Subcutaneous abdominal adipose tissue (tissue), 5 donors: ENCODE data around the gene PITPNM3.

Experiments
- H3K27ac ChIP-seq: one replicate; pipeline ENCODE4 v1.7.0; 2013; ENCODE audit warnings: low read depth, mild to moderate bottlenecking, inconsistent platforms, low read length, moderate library complexity
- H3K27me3 ChIP-seq, 5 donors: one replicate each; pipeline ENCODE4 v1.7.0; 2013; ENCODE audit warnings: low read length in 5 of 5, inconsistent platforms in 1 of 5; ENCODE audit not compliant: control insufficient read depth in 5 of 5, insufficient read depth in 4 of 5
- H3K36me3 ChIP-seq, 5 donors: one replicate each; pipeline ENCODE4 v1.7.0; 2013; ENCODE audit warnings: low read length in 5 of 5; ENCODE audit not compliant: control insufficient read depth in 5 of 5, insufficient read depth in 5 of 5
- H3K4me1 ChIP-seq, 5 donors: one replicate each; pipeline ENCODE4 v1.7.0; 2013; ENCODE audit warnings: low read length in 5 of 5, mild to moderate bottlenecking in 3 of 5, moderate library complexity in 1 of 5; ENCODE audit not compliant: control insufficient read depth in 5 of 5, insufficient read depth in 5 of 5
- H3K4me3 ChIP-seq, 5 donors: one replicate each; pipeline ENCODE4 v1.7.0; 2013; ENCODE audit warnings: low read length in 5 of 5, low read depth in 1 of 5
- H3K9ac ChIP-seq, 5 donors: one replicate each; pipeline ENCODE4 v1.7.0; 2013; ENCODE audit warnings: low read length in 5 of 5, mild to moderate bottlenecking in 4 of 5, moderate library complexity in 3 of 5
- H3K9me3 ChIP-seq, 5 donors: one replicate each; pipeline ENCODE4 v1.7.0; 2013; ENCODE audit warnings: low read length in 5 of 5; ENCODE audit not compliant: control insufficient read depth in 5 of 5
- donor health status: healthy.
- donor health status: healthy.
- donor health status: healthy.
- donor health status: healthy.
- donor health status: healthy.

PITPNM3 gene

GRCh38 chr17:6477831-6478383 lies 78.4 kb downstream of the PITPNM3 start:
- H3K27me3 ChIP-seq, result peaks cover 3 to 8% (median 5%) of the 10 kb centered on the region in 5 donors
- no peak overlapping the region for H3K9ac ChIP-seq
- H3K4me1 ChIP-seq, result peaks cover 0 to 2% (median 0%) of the 10 kb centered on the region in 5 donors
- no peak overlapping the region for H3K27ac ChIP-seq
- H3K4me3 ChIP-seq, result no peak overlapping the region
- H3K9me3 ChIP-seq, result no peaks in the 10 kb centered on the region
- no peaks in the 10 kb centered on the region for H3K36me3 ChIP-seq

- no peaks in the 10 kb centered on the region for H3K36me3 ChIP-seq
- H3K27me3 ChIP-seq, result peaks cover 3 to 8% (median 5%) of the 10 kb centered on the region in 5 donors
- peaks cover 0 to 2% (median 0%) of the 10 kb centered on the region in 5 donors for H3K4me1 ChIP-seq
- no peak overlapping the region for H3K4me3 ChIP-seq
- H3K9ac ChIP-seq, result no peak overlapping the region
- H3K9me3 ChIP-seq, result no peaks in the 10 kb centered on the region
- H3K27ac ChIP-seq, result no peak overlapping the region
Measured at GRCh38 chr17:6476810-6477179, 79.6 kb downstream of the PITPNM3 start.

- no peak overlapping the region for H3K4me3 ChIP-seq
- no peaks in the 10 kb centered on the region for H3K36me3 ChIP-seq
- no peak overlapping the region for H3K9ac ChIP-seq
- H3K27ac ChIP-seq, result no peak overlapping the region
- H3K27me3 ChIP-seq, result peaks cover 3 to 6% (median 5%) of the 10 kb centered on the region in 5 donors
- no peaks in the 10 kb centered on the region for H3K9me3 ChIP-seq
- peaks cover 0 to 2% (median 0%) of the 10 kb centered on the region in 5 donors for H3K4me1 ChIP-seq
Measured at GRCh38 chr17:6476076-6476809, 80.1 kb downstream of the PITPNM3 start.

- H3K27me3 ChIP-seq, result peaks cover 0 to 3% (median 2%) of the 10 kb centered on the region in 5 donors
- H3K36me3 ChIP-seq, result no peaks in the 10 kb centered on the region
- H3K27ac ChIP-seq, result no peak overlapping the region
- no peaks in the 10 kb centered on the region for H3K9me3 ChIP-seq
- peaks cover 0 to 2% (median 0%) of the 10 kb centered on the region in 5 donors for H3K4me1 ChIP-seq
- no peak overlapping the region for H3K9ac ChIP-seq
- H3K4me3 ChIP-seq, result no peak overlapping the region
Measured at GRCh38 chr17:6475411-6475810, 80.9 kb downstream of the PITPNM3 start.

- Histone ChIP-seq H3K27me3 (peaks cover 0 to 3% (median 2%) of the 10 kb centered on the region in 5 donors), H3K4me1 (no peaks in the 10 kb centered on the region), H3K9me3 (no peaks in the 10 kb centered on the region), H3K4me3 (no peak overlapping the region), H3K9ac (no peak overlapping the region), H3K27ac (no peak overlapping the region), H3K36me3 (no peaks in the 10 kb centered on the region)
Measured at GRCh38 chr17:6474906-6475305, 81.4 kb downstream of the PITPNM3 start.

GRCh38 chr17:6474376-6474775 lies 82.0 kb downstream of the PITPNM3 start:
- no peaks in the 10 kb centered on the region for H3K9me3 ChIP-seq
- peaks cover 0 to 3% (median under 1%) of the 10 kb centered on the region in 5 donors for H3K27me3 ChIP-seq
- no peak overlapping the region for H3K27ac ChIP-seq
- no peak overlapping the region for H3K4me3 ChIP-seq
- no peaks in the 10 kb centered on the region for H3K4me1 ChIP-seq
- H3K9ac ChIP-seq, result no peak overlapping the region
- no peaks in the 10 kb centered on the region for H3K36me3 ChIP-seq

GRCh38 chr17:6473128-6473767 lies 83.1 kb downstream of the PITPNM3 start:
- Histone ChIP-seq H3K36me3 (no peaks in the 10 kb centered on the region), H3K4me1 (no peaks in the 10 kb centered on the region), H3K4me3 (no peak overlapping the region), H3K9ac (no peak overlapping the region), H3K27me3 (peaks cover 0 to 4% (median 0%) of the 10 kb centered on the region in 5 donors), H3K27ac (no peak overlapping the region), H3K9me3 (no peaks in the 10 kb centered on the region)

GRCh38 chr17:6472517-6472916 lies 83.8 kb downstream of the PITPNM3 start:
- peaks cover 0 to 4% (median 0%) of the 10 kb centered on the region in 5 donors for H3K27me3 ChIP-seq
- H3K27ac ChIP-seq, result no peak overlapping the region
- H3K9me3 ChIP-seq, result peaks cover 0 to under 1% (median 0%) of the 10 kb centered on the region in 5 donors
- H3K4me1 ChIP-seq, result no peaks in the 10 kb centered on the region
- H3K9ac ChIP-seq, result no peak overlapping the region
- no peak overlapping the region for H3K4me3 ChIP-seq
- H3K36me3 ChIP-seq, result no peaks in the 10 kb centered on the region

GRCh38 chr17:6471531-6472465 lies 84.6 kb downstream of the PITPNM3 start:
- Histone ChIP-seq H3K4me3 (no peak overlapping the region), H3K9ac (no peak overlapping the region), H3K27me3 (peaks cover 0 to 4% (median 0%) of the 10 kb centered on the region in 5 donors), H3K27ac (no peak overlapping the region), H3K9me3 (peaks cover 0 to 4% (median 2%) of the 10 kb centered on the region in 5 donors), H3K36me3 (no peaks in the 10 kb centered on the region), H3K4me1 (no peaks in the 10 kb centered on the region)
